GM12801 (cell line): ENCODE data around the gene MYT1.

Source experiments
- CTCF ChIP-seq: IDR thresholded peaks from one replicate; pipeline ENCODE4 v1.5.1; 2011; ENCODE audit warnings: control low read depth; ENCODE audit not compliant: insufficient read length; ENCODE audit errors: extremely low read depth

Gene MYT1

GRCh38 chr20:64182146-64182865, 18.1 kb downstream of the MYT1 start:
- TF ChIP-seq CTCF, result no peak

GRCh38 chr20:64183313-64183712, 19.1 kb downstream of the MYT1 start:
- no peak for TF ChIP-seq CTCF

- no peak for TF ChIP-seq CTCF
Measured at GRCh38 chr20:64184795-64185194, 20.5 kb downstream of the MYT1 start.

- TF ChIP-seq CTCF, result no peak
Measured at GRCh38 chr20:64185276-64185900, 21.1 kb downstream of the MYT1 start.

- no peak for TF ChIP-seq CTCF
Measured at GRCh38 chr20:64186071-64186598, 21.9 kb downstream of the MYT1 start.

GRCh38 chr20:64188091-64188490, 23.8 kb downstream of the MYT1 start:
- no peak for TF ChIP-seq CTCF

- TF ChIP-seq CTCF, result no peak
Measured at GRCh38 chr20:64188682-64189529, 24.7 kb downstream of the MYT1 start.
